HG03432 (cell line): ENCODE results near the gene MRTO4.

ENCODE experiments used
- ATAC-seq: cut with Tn5 transposase; IDR thresholded peaks from one replicate; pipeline ENCODE4 v1.9.1; 2021; ENCODE audit warnings: mild to moderate bottlenecking, moderate library complexity; ENCODE audit not compliant: unreplicated experiment

Gene MRTO4

GRCh38 chr1:19308509-19308907 lies 56.9 kb downstream of the MRTO4 start:
- ATAC-seq, result no peak

DNA sequence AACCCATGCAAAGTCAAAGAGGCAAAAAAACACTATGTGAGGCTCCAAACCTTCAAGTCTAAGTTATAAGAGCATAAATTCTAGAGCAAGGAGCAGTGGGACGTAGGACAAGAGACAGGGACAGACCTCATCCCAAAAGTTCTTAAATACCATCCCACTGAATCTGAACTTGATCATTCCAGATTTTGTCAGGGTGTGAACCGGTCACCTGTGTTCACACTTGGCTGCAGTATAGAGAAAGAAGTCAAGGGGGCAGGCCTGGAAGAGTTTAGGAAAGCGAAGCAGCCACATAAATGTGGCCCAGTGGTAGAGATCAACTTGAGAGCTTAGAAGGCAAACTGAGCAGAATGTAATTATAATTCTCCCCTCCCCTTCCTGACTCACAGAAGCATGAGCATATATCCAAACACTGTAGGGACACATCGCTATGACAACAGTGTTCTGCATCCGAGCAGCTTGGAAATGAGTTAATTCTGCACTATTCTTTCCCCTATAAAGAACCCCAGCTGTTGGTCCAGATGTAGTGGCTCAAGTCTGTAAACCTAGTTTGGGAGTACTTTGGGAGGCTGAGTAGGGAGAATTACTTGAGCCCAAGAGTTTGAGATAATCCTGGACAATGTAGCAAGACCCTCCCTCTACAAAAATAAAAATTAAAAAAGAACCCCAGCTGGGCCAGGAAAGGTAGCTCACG lies 57.7 kb downstream of the MRTO4 start:
- no peak for ATAC-seq
